Neural cell (in vitro differentiated cells): ENCODE results near the gene SLC32A1. TPM values are rescaled to one million over a fixed set of nuclear protein-coding genes. Genes with fewer than 3 reads are reported as not detected.

Experiments used
- H2AFZ ChIP-seq: fragments of 200-600, 300-800 bp; sonication (generic), shearing (Covaris generic); 2 replicates; pipeline ENCODE4 v1.6.0; 2014; ENCODE audit warnings: low read depth, mild to moderate bottlenecking, antibody characterized with exemption, low read length, moderate library complexity
- H3F3A ChIP-seq: fragments of 200-600 bp; shearing (Covaris generic); 2 replicates; pipeline ENCODE4 v1.6.1; 2016; ENCODE audit warnings: mild to moderate bottlenecking, moderate library complexity, mixed read lengths, antibody characterized with exemption, low read length; ENCODE audit not compliant: insufficient read depth, poor library complexity, severe bottlenecking
- H3K27ac ChIP-seq: fragments of 200-600, 300-800 bp; sonication (generic), shearing (Covaris generic); 2 replicates; pipeline ENCODE4 v1.5.1; 2014; ENCODE audit warnings: mild to moderate bottlenecking, low read length, moderate library complexity
- H3K27me3 ChIP-seq: fragments of 300-800, 200-600 bp; sonication (generic), shearing (Covaris generic); 2 replicates; pipeline ENCODE4 v1.6.0; 2014; ENCODE audit warnings: mild to moderate bottlenecking, low read depth, low read length, moderate library complexity; ENCODE audit not compliant: insufficient read depth
- H3K36me3 ChIP-seq: fragments of 300-800, 200-600 bp; sonication (generic), shearing (Covaris generic); 2 replicates; pipeline ENCODE4 v1.5.1; 2014; ENCODE audit warnings: mild to moderate bottlenecking, antibody characterized with exemption, low read length, moderate library complexity; ENCODE audit not compliant: insufficient read depth
- H3K4me2 ChIP-seq: fragments of 300-800, 200-600 bp; sonication (generic), shearing (Covaris generic); 2 replicates; pipeline ENCODE4 v1.6.0; 2014; ENCODE audit warnings: mild to moderate bottlenecking, low read length
- H3K4me3 ChIP-seq: fragments of 300-800, 200-600 bp; sonication (generic), shearing (Covaris generic); 2 replicates; pipeline ENCODE4 v1.5.1; 2014; ENCODE audit warnings: mild to moderate bottlenecking, low read length, moderate library complexity
- H3K79me2 ChIP-seq: fragments of 200-600 bp; shearing (Covaris generic); replicated peaks from 2 replicates; pipeline ENCODE4 v1.6.0; 2014; ENCODE audit warnings: mild to moderate bottlenecking, low read length, moderate library complexity; ENCODE audit not compliant: insufficient read depth
- H3K9ac ChIP-seq: fragments of 300-800, 200-600 bp; sonication (generic), shearing (Covaris generic); 2 replicates; pipeline ENCODE4 v1.6.1; 2016; ENCODE audit warnings: mild to moderate bottlenecking, low read length, mixed read lengths
- H3K9me2 ChIP-seq: fragments of 200-600 bp; shearing (Covaris generic); 2 replicates; pipeline ENCODE4 v1.6.1; 2016; ENCODE audit warnings: mild to moderate bottlenecking, low read length, mixed read lengths; ENCODE audit not compliant: insufficient read depth
- H3K9me3 ChIP-seq: fragments of 200-600, 300-800 bp; sonication (generic), shearing (Covaris generic); 2 replicates; pipeline ENCODE4 v1.6.1; 2016; ENCODE audit warnings: mild to moderate bottlenecking, mixed run types, low read length, moderate library complexity, mixed read lengths
- H4K20me1 ChIP-seq: fragments of 200-600 bp; shearing (Covaris generic); 2 replicates; pipeline ENCODE4 v1.6.1; 2016; ENCODE audit warnings: mild to moderate bottlenecking, mixed run types; ENCODE audit not compliant: insufficient read depth
- EP300 ChIP-seq: fragments of 450-650 bp; conservative IDR thresholded peaks from 2 replicates; pipeline ENCODE4 v1.6.1; 2014; ENCODE audit warnings: antibody characterized with exemption, mild to moderate bottlenecking, moderate library complexity; ENCODE audit not compliant: poor library complexity, severe bottlenecking
- EZH2 ChIP-seq: fragments of 200-600, 300-800 bp; shearing (Covaris generic), sonication (generic); IDR thresholded peaks from 2 replicates; pipeline ENCODE4 v1.6.1; 2014; ENCODE audit warnings: antibody characterized with exemption, low read length, borderline replicate concordance, mild to moderate bottlenecking; ENCODE audit not compliant: insufficient read depth, poor library complexity, severe bottlenecking
- MXI1 ChIP-seq: fragments of 450-650 bp; conservative IDR thresholded peaks from 2 replicates; pipeline ENCODE4 v1.6.1; 2014; ENCODE audit warnings: antibody characterized with exemption, mild to moderate bottlenecking; ENCODE audit not compliant: poor library complexity, severe bottlenecking
- POLR2AphosphoS5 ChIP-seq: IDR thresholded peaks from 2 replicates; pipeline ENCODE4 v1.6.1; 2012
- RAD21 ChIP-seq: fragments of 450-650 bp; conservative IDR thresholded peaks from 2 replicates; pipeline ENCODE4 v1.6.1; 2014; ENCODE audit warnings: antibody characterized with exemption, mild to moderate bottlenecking, moderate library complexity
- REST ChIP-seq: IDR thresholded peaks from 2 replicates; pipeline ENCODE4 v1.6.1; 2012; ENCODE audit warnings: borderline replicate concordance
- SMC3 ChIP-seq: fragments of 450-650 bp; conservative IDR thresholded peaks from 2 replicates; pipeline ENCODE4 v1.6.1; 2014; ENCODE audit warnings: antibody characterized with exemption, mild to moderate bottlenecking, moderate library complexity; ENCODE audit not compliant: poor library complexity
- TAF1 ChIP-seq: IDR thresholded peaks from 2 replicates; pipeline ENCODE4 v1.6.1; 2012; ENCODE audit warnings: low read depth
- polyA plus RNA-seq: library from polyadenylated mRNA; depleted of rRNA; stranded (reverse); fragments of >200 nt; gene quantifications from 2 replicates; pipeline ENCODE4 v1.2.3, GENCODE V29; 2014
- TF ChIP-seq, protein P1 (sequence below): fragments of 450-650 bp; IDR thresholded peaks from 2 replicates; pipeline ENCODE4 v1.5.1; 2014; ENCODE audit warnings: antibody characterized with exemption, mild to moderate bottlenecking, moderate library complexity; ENCODE audit not compliant: poor library complexity, severe bottlenecking

SLC32A1 gene
- polyA plus RNA-seq, 1 donor from 2014 or later, result 36.2 TPM

DNA sequence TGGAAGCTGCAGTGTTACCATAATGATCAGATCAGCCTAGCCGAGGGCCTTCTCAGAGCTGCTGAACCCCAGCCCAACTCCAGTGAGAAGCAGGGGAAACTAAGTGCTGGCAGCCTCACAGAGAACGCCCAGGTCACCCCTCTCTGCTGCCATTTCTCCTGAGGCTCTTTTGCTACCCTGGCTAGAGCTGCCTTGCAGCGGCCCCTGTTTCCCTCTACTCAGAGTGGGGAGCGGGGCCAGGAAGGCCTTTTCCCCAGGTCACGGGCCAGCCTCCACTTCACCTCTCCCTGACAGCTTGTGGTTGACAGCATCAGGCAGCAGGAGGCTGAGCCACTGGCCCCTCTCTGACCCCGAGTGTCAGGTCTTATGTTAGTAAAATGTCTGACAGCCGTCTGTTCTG, 46.7 kb downstream of the SLC32A1 start:
- H3K9me3 ChIP-seq, result no peaks in the 10 kb centered on the region
- H3K9me2 ChIP-seq, result no peaks in the 10 kb centered on the region
- no peaks in the 10 kb centered on the region for H4K20me1 ChIP-seq
- H3K4me2 ChIP-seq, result no peak overlapping the region
- H3K27me3 ChIP-seq, result no peaks in the 10 kb centered on the region
- no peaks in the 10 kb centered on the region for H3F3A ChIP-seq
- no peak overlapping the region for H3K27ac ChIP-seq
- H3K9ac ChIP-seq, result no peak overlapping the region
- no peaks in the 10 kb centered on the region for H3K36me3 ChIP-seq
- no peaks in the 10 kb centered on the region for H3K79me2 ChIP-seq
- H2AFZ ChIP-seq, result no peak overlapping the region
- no peak for TF ChIP-seq MXI1
- TF ChIP-seq TAF1, result no peak
- TF ChIP-seq POLR2AphosphoS5, result no peak
- TF ChIP-seq EP300, result no peak
- no peak for TF ChIP-seq RAD21
- no peak for TF ChIP-seq EZH2
- TF ChIP-seq, protein P1, sequence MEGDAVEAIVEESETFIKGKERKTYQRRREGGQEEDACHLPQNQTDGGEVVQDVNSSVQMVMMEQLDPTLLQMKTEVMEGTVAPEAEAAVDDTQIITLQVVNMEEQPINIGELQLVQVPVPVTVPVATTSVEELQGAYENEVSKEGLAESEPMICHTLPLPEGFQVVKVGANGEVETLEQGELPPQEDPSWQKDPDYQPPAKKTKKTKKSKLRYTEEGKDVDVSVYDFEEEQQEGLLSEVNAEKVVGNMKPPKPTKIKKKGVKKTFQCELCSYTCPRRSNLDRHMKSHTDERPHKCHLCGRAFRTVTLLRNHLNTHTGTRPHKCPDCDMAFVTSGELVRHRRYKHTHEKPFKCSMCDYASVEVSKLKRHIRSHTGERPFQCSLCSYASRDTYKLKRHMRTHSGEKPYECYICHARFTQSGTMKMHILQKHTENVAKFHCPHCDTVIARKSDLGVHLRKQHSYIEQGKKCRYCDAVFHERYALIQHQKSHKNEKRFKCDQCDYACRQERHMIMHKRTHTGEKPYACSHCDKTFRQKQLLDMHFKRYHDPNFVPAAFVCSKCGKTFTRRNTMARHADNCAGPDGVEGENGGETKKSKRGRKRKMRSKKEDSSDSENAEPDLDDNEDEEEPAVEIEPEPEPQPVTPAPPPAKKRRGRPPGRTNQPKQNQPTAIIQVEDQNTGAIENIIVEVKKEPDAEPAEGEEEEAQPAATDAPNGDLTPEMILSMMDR, result no peak
- TF ChIP-seq REST, result no peak
- TF ChIP-seq SMC3, result no peak
- no peak overlapping the region for H3K4me3 ChIP-seq

DNA sequence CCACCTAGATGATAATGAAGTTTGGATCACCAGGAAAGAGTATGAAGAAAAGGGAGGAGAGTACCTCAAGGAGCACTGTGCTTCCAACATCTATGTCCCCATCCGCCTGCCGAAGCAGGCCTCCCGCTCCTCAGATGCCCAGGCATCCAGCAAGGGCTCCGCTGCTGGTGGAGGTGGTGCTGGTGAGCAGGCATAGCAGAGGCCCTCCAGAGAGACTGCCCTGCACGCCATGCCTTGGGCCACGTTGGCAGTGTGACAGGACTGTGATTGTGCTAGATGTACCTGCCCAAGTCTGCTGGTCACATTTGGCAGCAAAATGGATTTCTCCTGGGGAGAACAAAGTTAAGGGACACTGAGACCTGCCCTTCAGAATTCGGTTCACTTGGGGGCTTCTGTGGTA, 47.3 kb downstream of the SLC32A1 start:
- Histone ChIP-seq H3K27me3 (no peaks in the 10 kb centered on the region), H4K20me1 (no peaks in the 10 kb centered on the region), H3K4me2 (no peak overlapping the region), H3K9me3 (no peaks in the 10 kb centered on the region), H3F3A (no peaks in the 10 kb centered on the region), H3K36me3 (peaks cover 3% of the 10 kb centered on the region), H3K4me3 (no peak overlapping the region), H3K9me2 (no peaks in the 10 kb centered on the region), H3K9ac (no peak overlapping the region), H3K79me2 (no peaks in the 10 kb centered on the region), H2AFZ (no peak overlapping the region), H3K27ac (no peak overlapping the region)
- TF ChIP-seq RAD21, result no peak
- TF ChIP-seq, protein P1, result no peak
- no peak for TF ChIP-seq SMC3
- no peak for TF ChIP-seq MXI1
- TF ChIP-seq REST, result no peak
- no peak for TF ChIP-seq POLR2AphosphoS5
- TF ChIP-seq EZH2, result no peak
